Endothelial cell of umbilical vein (primary cell): ENCODE data around the gene ITPRIP. TPM values are rescaled to one million over a fixed set of nuclear protein-coding genes. Genes with fewer than 3 reads are reported as not detected.

ENCODE experiments used
- BruUV-seq: library from RNA; stranded (reverse); fragments of 400-500 nt; replicated peaks from 2 replicates; lab custom pipeline; 2021; lab: Mats Ljungman, UMichigan
- CTCF ChIA-PET: fragments of 300-600, 350-600 bp; sonication (Branson Sonifier 250); formaldehyde crosslinking; loops from one replicate; lab custom pipeline; 2021; ENCODE audit warnings: antibody characterized with exemption, inconsistent platforms; lab: Charles Lee
- POLR2A ChIA-PET: fragments of 300-600, 350-600 bp; sonication (Branson Sonifier 250); formaldehyde crosslinking; loops from one replicate; lab custom pipeline; 2021; ENCODE audit warnings: antibody characterized with exemption, inconsistent platforms; lab: Charles Lee
- DNase-seq: peaks from one replicate; pipeline ENCODE4 v3.0.0-alpha.2; 2011; ENCODE audit warnings: low read depth, low spot score
- FAIRE-seq: peaks from 2 replicates; lab custom pipeline; 2011; peaks lifted over from hg19 to GRCh38; lab: Jason Lieb, UNC
- H2AFZ ChIP-seq: 2 replicates; pipeline ENCODE4 v1.6.0; 2012; ENCODE audit warnings: low read depth, low read length, control low read depth, inconsistent platforms
- H3K27ac ChIP-seq: 2 replicates; pipeline ENCODE4 v1.5.1; 2011; ENCODE audit warnings: low read depth, mild to moderate bottlenecking, control low read depth, low read length, moderate library complexity; ENCODE audit not compliant: insufficient read depth
- H3K27me3 ChIP-seq, 2 experiments: 2 replicates each; pipeline versions ENCODE4 v1.6.0 to v1.6.1; 2011; ENCODE audit warnings: low read length in 2 of 2, mixed read lengths in 1 of 2; ENCODE audit not compliant: control insufficient read depth in 2 of 2, insufficient read depth in 2 of 2
- H3K36me3 ChIP-seq, 2 experiments: 2 replicates in 1 of 2; 3 replicates in 1 of 2; pipeline ENCODE4 v1.5.1; 2011; ENCODE audit warnings: low read length in 2 of 2, mild to moderate bottlenecking in 1 of 2, moderate library complexity in 1 of 2; ENCODE audit not compliant: control insufficient read depth in 2 of 2, insufficient read depth in 2 of 2; ENCODE audit errors: extremely low read depth in 1 of 2
- H3K4me1 ChIP-seq: 3 replicates; pipeline ENCODE4 v1.5.1; 2011; ENCODE audit warnings: mild to moderate bottlenecking, low read length; ENCODE audit not compliant: control insufficient read depth, insufficient read depth; ENCODE audit errors: extremely low read depth
- H3K4me2 ChIP-seq: 2 replicates; pipeline ENCODE4 v1.6.1; 2011; ENCODE audit warnings: low read length, control low read depth, mixed read lengths; ENCODE audit not compliant: insufficient read depth
- H3K4me3 ChIP-seq, 3 experiments: fragments of 200-600 bp in 1 of 3; sonication (generic), shearing (Covaris generic) in 1 of 3; replicated peaks in 1 of 3; 2 replicates each; pipeline ENCODE4 v1.5.1; 2011 to 2016; ENCODE audit warnings: control low read depth in 3 of 3, low read length in 3 of 3, mild to moderate bottlenecking in 2 of 3, inconsistent platforms in 1 of 3, low read depth in 1 of 3, moderate library complexity in 1 of 3; ENCODE audit not compliant: insufficient read depth in 1 of 3
- H3K79me2 ChIP-seq: 2 replicates; pipeline ENCODE4 v1.6.0; 2012; ENCODE audit warnings: low read length, inconsistent platforms; ENCODE audit not compliant: control insufficient read depth, insufficient read depth
- H3K9ac ChIP-seq: replicated peaks from 2 replicates; pipeline ENCODE3; 2011; ENCODE audit warnings: low read length, control low read depth; ENCODE audit not compliant: insufficient read depth; ENCODE audit errors: extremely low read depth
- H3K9me1 ChIP-seq: replicated peaks from 3 replicates; pipeline ENCODE4 v1.6.0; 2011; ENCODE audit warnings: mild to moderate bottlenecking, low read length; ENCODE audit not compliant: control insufficient read depth, insufficient read depth; ENCODE audit errors: extremely low read depth
- H3K9me3 ChIP-seq: replicated peaks from 2 replicates; pipeline ENCODE4 v1.5.1; 2012; ENCODE audit warnings: low read length, inconsistent platforms; ENCODE audit not compliant: control insufficient read depth, insufficient read depth
- H4K20me1 ChIP-seq: replicated peaks from 2 replicates; pipeline ENCODE3; 2011; ENCODE audit warnings: mild to moderate bottlenecking, low read length; ENCODE audit not compliant: control insufficient read depth, insufficient read depth; ENCODE audit errors: extremely low read depth
- EZH2 ChIP-seq: IDR thresholded peaks from 2 replicates; pipeline ENCODE4 v1.6.1; 2012; ENCODE audit warnings: borderline replicate concordance, low read depth, mild to moderate bottlenecking, moderate library complexity, low read length, inconsistent platforms; ENCODE audit not compliant: severe bottlenecking
- FOS ChIP-seq: IDR thresholded peaks from 2 replicates; pipeline ENCODE4 v1.6.1; 2011; ENCODE audit warnings: mild to moderate bottlenecking, low read length, moderate library complexity, borderline replicate concordance; ENCODE audit not compliant: insufficient read depth
- GATA2 ChIP-seq: IDR thresholded peaks from 2 replicates; pipeline ENCODE4 v1.7.0; 2011; ENCODE audit warnings: low read depth, mild to moderate bottlenecking, moderate library complexity, mixed read lengths, low read length; ENCODE audit not compliant: insufficient read length, insufficient read depth
- JUN ChIP-seq: IDR thresholded peaks from 2 replicates; pipeline ENCODE4 v1.6.1; 2011; ENCODE audit warnings: borderline replicate concordance, low read depth; ENCODE audit not compliant: insufficient read length, insufficient read depth
- MYC ChIP-seq: IDR thresholded peaks from one replicate; pipeline ENCODE4 v1.6.1; 2011; ENCODE audit warnings: mild to moderate bottlenecking, low read depth, low read length
- POLR2A ChIP-seq: IDR thresholded peaks from 2 replicates; pipeline ENCODE4 v1.6.1; 2012; ENCODE audit warnings: low read depth, mild to moderate bottlenecking, control low read depth, low read length
- dilution Hi-C: fragments of 300-500 bp; cut with MboI; formaldehyde crosslinking; loops from one replicate; pipeline ENCODE4 v1.15.0; 2019; ENCODE audit warnings: low sequenced_read_pairs; ENCODE audit not compliant: extremely low pct_ligation_motif_present
- intact Hi-C: fragments of 100-400 bp; cut with micrococcal nuclease; formaldehyde crosslinking; loops from one replicate; pipeline ENCODE4 v1.10.0; 2022
- polyA plus RNA-seq, 4 experiments: library from polyadenylated mRNA; depleted of rRNA in 3 of 4; stranded (reverse) in 3 of 4; unstranded in 1 of 4; fragments of >200 nt; gene quantifications; 2 replicates each; pipeline versions ENCODE4 v1.2.1 to v1.2.3, GENCODE V29; 2011 to 2012; ENCODE audit warnings: missing spikeins in 1 of 4
- total RNA-seq: library from RNA; stranded (reverse); gene quantifications from 2 replicates; pipeline ENCODE4 v1.2.3, GENCODE V29; 2021
- TF ChIP-seq, protein P1 (sequence below), 2 donors: IDR thresholded peaks; 1 replicate in 1 of 2; 2 replicates in 1 of 2; pipeline ENCODE4 v1.5.1; 2011; ENCODE audit warnings: low read length in 2 of 2, mild to moderate bottlenecking in 2 of 2, moderate library complexity in 2 of 2, control low read depth in 1 of 2, inconsistent platforms in 1 of 2, low read depth in 1 of 2; ENCODE audit not compliant: insufficient read depth in 1 of 2; ENCODE audit errors: extremely low read depth in 1 of 2
- TF ChIP-seq, protein P2 (sequence below): IDR thresholded peaks from 2 replicates; pipeline ENCODE4 v1.6.1; 2011; ENCODE audit not compliant: insufficient read depth, insufficient read length

Gene ITPRIP
- total and polyA plus RNA-seq, 2 donors (not counting 3 experiments of a cell fraction or from before 2014, with no cell fraction given) = 31.4 to 33.2 TPM

DNA sequence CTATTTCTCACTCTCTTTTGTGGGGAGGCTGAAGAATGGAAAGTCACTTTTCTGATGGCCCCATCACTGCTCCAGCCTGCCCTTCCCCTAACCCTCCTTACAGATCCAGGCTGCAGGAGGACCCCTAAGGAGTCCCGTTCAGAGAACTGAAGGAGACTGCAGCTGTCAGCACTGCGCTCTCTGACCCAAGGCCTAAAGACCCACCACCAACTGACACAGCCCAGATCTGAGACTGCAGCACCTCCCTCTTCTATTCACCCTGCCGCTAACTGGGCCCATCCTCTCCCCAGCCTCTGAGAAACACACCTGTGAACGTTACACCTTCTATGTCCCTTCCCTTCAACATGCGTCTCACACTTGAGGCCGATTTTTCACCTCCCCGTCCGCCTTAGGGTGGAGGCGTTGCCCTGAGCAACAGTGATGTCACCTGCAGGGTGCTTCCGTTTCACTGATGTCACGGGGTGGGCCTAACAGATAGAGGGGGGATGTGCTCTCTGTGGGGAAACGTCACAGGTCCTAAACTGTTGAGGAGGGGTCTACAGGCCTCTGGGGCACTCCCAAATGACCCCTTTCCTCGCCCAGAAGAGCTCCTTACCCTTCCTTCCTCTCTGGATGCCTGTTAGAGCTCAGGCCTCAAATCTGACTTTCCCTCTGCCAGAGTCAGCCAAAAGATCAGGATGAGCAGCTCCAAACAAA lies 5.1 kb downstream of the ITPRIP start:
- Histone ChIP-seq H3K4me2 (peak overlapping the region; percentile 69), H3K9ac (no peak overlapping the region), H3K36me3 (peaks cover 2 to 7% of the 10 kb centered on the region in 2 experiments), H2AFZ (no peak overlapping the region), H3K27me3 (no peaks in the 10 kb centered on the region), H4K20me1 (no peaks in the 10 kb centered on the region), H3K9me3 (no peaks in the 10 kb centered on the region), H3K27ac (peak overlapping the region; percentile 96), H3K79me2 (peaks cover 88% of the 10 kb centered on the region), H3K4me1 (peaks cover 71% of the 10 kb centered on the region), H3K9me1 (no peaks in the 10 kb centered on the region), H3K4me3 (no peak overlapping the region)
- ChIA-PET CTCF (interaction anchor here (2.0 to 3.7 kb wide), 2 partner anchors 12 to 27 kb away, joined by 4 to 21 read pairs; no protein-coding TSS in a partner anchor), POLR2A (no interaction called here)
- intact Hi-C loops (loop anchor here (10.0 kb wide), 2 partner anchors 288 to 428 kb away; no protein-coding TSS in a partner anchor), dilution Hi-C loops (no loop called here)
- no TSS peak for BruUV-seq
- FAIRE-seq = no peak
- TF ChIP-seq POLR2A (no peak), MYC (no peak), JUN (no peak), EZH2 (no peak), GATA2 (no peak), FOS (no peak)
- TF ChIP-seq, protein P1, sequence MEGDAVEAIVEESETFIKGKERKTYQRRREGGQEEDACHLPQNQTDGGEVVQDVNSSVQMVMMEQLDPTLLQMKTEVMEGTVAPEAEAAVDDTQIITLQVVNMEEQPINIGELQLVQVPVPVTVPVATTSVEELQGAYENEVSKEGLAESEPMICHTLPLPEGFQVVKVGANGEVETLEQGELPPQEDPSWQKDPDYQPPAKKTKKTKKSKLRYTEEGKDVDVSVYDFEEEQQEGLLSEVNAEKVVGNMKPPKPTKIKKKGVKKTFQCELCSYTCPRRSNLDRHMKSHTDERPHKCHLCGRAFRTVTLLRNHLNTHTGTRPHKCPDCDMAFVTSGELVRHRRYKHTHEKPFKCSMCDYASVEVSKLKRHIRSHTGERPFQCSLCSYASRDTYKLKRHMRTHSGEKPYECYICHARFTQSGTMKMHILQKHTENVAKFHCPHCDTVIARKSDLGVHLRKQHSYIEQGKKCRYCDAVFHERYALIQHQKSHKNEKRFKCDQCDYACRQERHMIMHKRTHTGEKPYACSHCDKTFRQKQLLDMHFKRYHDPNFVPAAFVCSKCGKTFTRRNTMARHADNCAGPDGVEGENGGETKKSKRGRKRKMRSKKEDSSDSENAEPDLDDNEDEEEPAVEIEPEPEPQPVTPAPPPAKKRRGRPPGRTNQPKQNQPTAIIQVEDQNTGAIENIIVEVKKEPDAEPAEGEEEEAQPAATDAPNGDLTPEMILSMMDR (IDR thresholded peaks at IDR 0.05; ENCODE audit: extremely low read depth in 1 of 2, insufficient read depth in 1 of 2, low read depth in 1 of 2, low read length in 2 of 2) = no peak
- TF ChIP-seq, protein P2, sequence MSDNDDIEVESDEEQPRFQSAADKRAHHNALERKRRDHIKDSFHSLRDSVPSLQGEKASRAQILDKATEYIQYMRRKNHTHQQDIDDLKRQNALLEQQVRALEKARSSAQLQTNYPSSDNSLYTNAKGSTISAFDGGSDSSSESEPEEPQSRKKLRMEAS = no peak
- DNase-seq = no peak
